Measurements from ENCODE around the gene BCL2L12. TPM values are rescaled to one million over a fixed set of nuclear protein-coding genes. Genes with fewer than 3 reads are reported as not detected.

The BCL2L12 gene
- total RNA-seq, 1 experiment from 2014 or later: 93.9 TPM

DNA sequence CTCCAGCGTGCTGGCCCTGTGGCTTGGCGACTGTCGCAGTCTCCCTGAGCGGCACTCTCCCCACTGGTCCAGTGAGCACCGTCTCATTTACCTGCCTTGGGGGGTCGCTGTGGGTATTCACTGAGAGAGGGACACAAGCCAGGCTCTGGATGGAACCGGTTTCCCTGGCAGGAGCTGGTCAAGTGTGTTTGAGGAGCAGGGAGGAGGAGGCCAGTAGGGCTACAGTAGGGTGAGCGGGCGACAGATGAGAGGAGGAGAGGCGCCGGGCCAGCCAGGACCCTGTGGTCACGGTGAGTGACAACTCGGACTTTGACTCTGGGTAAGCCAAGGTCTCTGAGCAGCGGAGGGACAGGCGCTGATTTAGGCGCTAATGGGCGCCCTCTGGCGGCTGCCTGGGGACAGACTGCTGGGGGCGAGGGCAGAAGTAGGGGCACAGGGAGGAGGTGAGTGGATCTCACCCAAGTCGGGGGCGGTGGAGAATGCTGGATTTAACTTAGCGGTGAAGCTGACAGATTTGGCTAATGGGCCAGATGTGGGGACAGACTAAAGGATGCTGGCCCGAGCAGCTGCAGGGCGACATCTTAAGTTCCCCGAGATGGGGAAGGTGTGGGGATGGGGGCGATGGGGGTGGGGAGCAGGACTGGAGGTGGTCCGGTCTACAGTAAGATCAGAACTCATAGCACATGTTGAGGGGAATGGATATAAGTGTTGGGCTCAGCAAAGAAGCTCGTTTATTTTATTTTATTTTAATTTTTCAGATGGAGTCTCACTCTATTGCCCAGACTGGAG, 6.6 kb downstream of the BCL2L12 start:
- TF ChIP-seq FOSL1 (IDR thresholded peaks at IDR 0.05; ENCODE audit: low read depth): no peak
- no peak for TF ChIP-seq SRF (IDR thresholded peaks at IDR 0.05; ENCODE audit: low read depth)
- no peak for TF ChIP-seq EGR1 (IDR thresholded peaks at IDR 0.05; ENCODE audit: low read depth)
- peak; percentile 94 to 96 (median 95) for TF ChIP-seq CTCF (IDR thresholded peaks at IDR 0.05 in 2 of 3, conservative IDR thresholded peaks at IDR 0.05 in 1 of 3; ENCODE audit: borderline replicate concordance in 1 of 3, insufficient read depth in 1 of 3, low read depth in 2 of 3, low read length in 2 of 3)
- TF ChIP-seq RAD21 (IDR thresholded peaks at IDR 0.05; ENCODE audit: low read depth): peak; percentile 74
- TF ChIP-seq TCF7L2 (IDR thresholded peaks at IDR 0.05; ENCODE audit: borderline replicate concordance, extremely low read depth, insufficient read depth, insufficient read length): no peak
- TF ChIP-seq YY1 (IDR thresholded peaks at IDR 0.05; ENCODE audit: extremely low read depth, insufficient replicate concordance, low read depth, low read length): peak; percentile 45
- Histone ChIP-seq H3K9ac (ENCODE audit: low read length) (peak overlapping the region; percentile 31), H3K9me2 (ENCODE audit: insufficient read depth) (no peaks in the 10 kb centered on the region), H4K20me1 (ENCODE audit: insufficient read depth) (no peaks in the 10 kb centered on the region), H3K4me1 (ENCODE audit: control insufficient read depth in 1 of 2, insufficient read depth in 2 of 2, low read length in 2 of 2) (peaks cover 16 to 34% of the 10 kb centered on the region in 2 experiments), H3K4me2 (ENCODE audit: low read length) (peak overlapping the region; percentile 69), H3K27ac (ENCODE audit: low read depth, low read length) (peak overlapping the region; percentile 55), H3K4me3 (replicated peaks in 1 of 2; ENCODE audit: low read depth in 1 of 2, low read length in 2 of 2) (peak overlapping the region; percentile 15 to 22; a peak in 3 of 4 replicates), H3K9me3 (ENCODE audit: control insufficient read depth in 1 of 2, insufficient read depth in 1 of 2, low read depth in 1 of 2, low read length in 2 of 2) (no peaks in the 10 kb centered on the region), H3K27me3 (ENCODE audit: insufficient read depth, low read length) (no peaks in the 10 kb centered on the region), H3K36me3 (ENCODE audit: control insufficient read depth in 1 of 2, insufficient read depth in 2 of 2, low read length in 2 of 2) (peaks cover 3 to 16% of the 10 kb centered on the region in 2 experiments; a peak in 2 of 4 replicates), H2AFZ (ENCODE audit: low read depth, low read length, poor library complexity, severe bottlenecking) (no peak overlapping the region), H3K79me2 (ENCODE audit: insufficient read depth, low read length) (peaks cover 20% of the 10 kb centered on the region)
- intact Hi-C loops (cut with micrococcal nuclease): no loop called here
- DNase-seq (ENCODE audit: low read depth, low spot score) (peak; percentile 71), ATAC-seq (peak; percentile 40)
- BruUV-seq (replicated peaks): no TSS peak
- ChIA-PET RAD21 (ENCODE audit: low non-redundant PET in 1 of 2, low total read pairs in 2 of 2, uncharacterized antibody in 2 of 2, unreplicated experiment in 2 of 2) (interaction anchor here in 1 of 2 experiments (0.5 kb wide), 1 partner anchor 126 kb away, joined by 3 read pairs; no protein-coding TSS in a partner anchor), CTCF (interaction anchor here (0.9 to 2.3 kb wide), 7 partner anchors 8 to 102 kb away, joined by 3 to 11 read pairs (median 3); partner anchors contain the start of genes RRAS and SCAF1), POLR2A (no interaction called here)
